Measurements from ENCODE around the gene AKR1B1. TPM values are rescaled to one million over a fixed set of nuclear protein-coding genes. Genes with fewer than 3 reads are reported as not detected.
"Not testable (repeated sequence)": the region's sequence is repeated elsewhere in the genome, so short reads cannot be mapped to it uniquely, and the experiment has no call there.

Gene AKR1B1
- 102 and 107 TPM in 2 replicates for total RNA-seq

DNA sequence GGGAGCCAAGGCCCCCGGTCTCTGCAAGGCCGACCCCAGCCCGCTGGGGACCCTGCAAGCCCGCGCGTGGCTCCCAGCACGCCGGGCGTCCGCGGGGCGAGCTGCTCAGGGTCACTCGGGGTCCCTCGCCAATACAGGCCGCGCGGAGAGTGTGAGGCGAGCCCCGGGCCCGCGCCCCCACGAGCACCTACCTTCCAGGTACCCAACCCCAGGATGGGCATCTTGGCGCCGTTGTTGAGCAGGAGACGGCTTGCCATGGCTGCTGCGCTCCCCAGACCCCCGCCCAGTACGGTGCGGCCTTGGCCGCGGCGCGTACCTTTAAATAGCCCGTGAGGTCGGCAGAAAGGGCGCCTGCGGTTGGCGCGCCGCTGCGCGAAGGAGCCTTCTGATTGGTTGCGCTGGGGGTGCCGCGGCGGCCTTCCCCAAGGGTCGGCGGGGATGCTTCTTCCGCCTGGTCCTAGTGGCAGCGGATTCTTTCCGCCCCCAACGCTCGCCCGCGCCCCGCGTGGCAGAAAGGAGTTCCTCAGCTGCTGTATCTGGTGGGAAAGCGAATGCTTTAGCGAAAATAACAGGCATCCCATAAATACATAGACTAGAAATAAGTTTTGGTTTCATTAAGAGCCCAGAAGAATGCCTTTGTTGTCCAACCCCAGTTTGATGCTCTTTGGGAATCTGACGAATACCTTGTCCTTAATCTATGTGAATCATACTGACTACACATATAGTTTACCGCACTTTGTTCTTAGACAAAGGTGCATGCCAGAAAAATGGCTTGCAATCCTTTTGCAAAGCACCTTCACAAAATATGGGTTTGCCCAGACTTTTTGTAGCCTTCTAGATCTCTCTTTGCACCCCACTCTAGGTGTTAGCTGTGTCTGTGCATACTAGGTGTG lies at the start of gene AKR1B1:
AKR1B1 (minus strand) TSS at position 295 of the 893 bp plus-strand sequence; CDS start at position 257, 38 bp downstream.
- peaks cover 3% of the 10 kb centered on the region for H3K9me3 Mint-ChIP-seq
- peak within 1 kb of the TSS; percentile 82 for H3K4me3 Mint-ChIP-seq (ENCODE audit: low read depth)
- H3K36me3 Mint-ChIP-seq (ENCODE audit: low read depth): peaks cover 23% of the 10 kb centered on the region
- peak within 1 kb of the TSS; percentile 64 for H3K27ac Mint-ChIP-seq
- intact Hi-C loops (cut with micrococcal nuclease): loop anchor here (1.0 to 10.0 kb wide), 6 partner anchors 27 to 1516 kb away; partner anchors contain the start of genes BPGM, MTPN and STMP1
- H3K27me3 Mint-ChIP-seq (ENCODE audit: low read depth): no peaks in the 10 kb centered on the region
- H3K4me1 Mint-ChIP-seq (ENCODE audit: low read depth): peaks cover 31% of the 10 kb centered on the region
- peak; percentile 85 for DNase-seq (ENCODE audit: low spot score)

DNA sequence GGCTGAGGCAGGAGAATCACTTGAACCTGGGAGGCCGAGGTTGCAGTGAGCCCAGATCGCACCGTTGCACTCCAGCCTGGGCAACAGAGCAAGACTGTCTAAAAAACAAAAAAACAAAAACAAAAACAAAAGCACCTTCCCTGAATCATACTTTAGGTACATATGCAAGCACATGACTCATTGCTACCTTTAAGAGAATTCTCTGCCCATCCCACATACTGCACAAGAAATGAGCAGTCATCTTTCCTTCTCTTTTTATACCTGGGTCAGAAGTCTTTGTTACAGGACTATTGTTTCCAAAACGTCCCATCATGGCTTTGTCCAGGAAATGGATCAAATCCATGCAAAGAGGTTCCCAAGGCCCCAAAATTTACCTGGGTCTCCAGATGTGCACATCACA lies 47.0 kb upstream of the AKR1B1 start:
- no peak overlapping the region for H3K27ac Mint-ChIP-seq
- no peaks in the 10 kb centered on the region for H3K4me1 Mint-ChIP-seq (ENCODE audit: low read depth)
- H3K9me3 Mint-ChIP-seq: no peaks in the 10 kb centered on the region
- no peak for DNase-seq (ENCODE audit: low spot score)
- no peaks in the 10 kb centered on the region for H3K36me3 Mint-ChIP-seq (ENCODE audit: low read depth)
- no peak overlapping the region for H3K4me3 Mint-ChIP-seq (ENCODE audit: low read depth)
- peaks cover 10% of the 10 kb centered on the region for H3K27me3 Mint-ChIP-seq (ENCODE audit: low read depth)
- intact Hi-C loops (cut with micrococcal nuclease): no loop called here

GRCh38 chr7:134504660-134505164 lies 45.8 kb upstream of the AKR1B1 start:
- DNase-seq (ENCODE audit: low spot score): no peak
- no peaks in the 10 kb centered on the region for H3K9me3 Mint-ChIP-seq
- no peaks in the 10 kb centered on the region for H3K36me3 Mint-ChIP-seq (ENCODE audit: low read depth)
- peaks cover 10% of the 10 kb centered on the region for H3K27me3 Mint-ChIP-seq (ENCODE audit: low read depth)
- no peaks in the 10 kb centered on the region for H3K4me1 Mint-ChIP-seq (ENCODE audit: low read depth)
- intact Hi-C loops (cut with micrococcal nuclease): no loop called here
- no peak overlapping the region for H3K4me3 Mint-ChIP-seq (ENCODE audit: low read depth)
- H3K27ac Mint-ChIP-seq: no peak overlapping the region

DNA sequence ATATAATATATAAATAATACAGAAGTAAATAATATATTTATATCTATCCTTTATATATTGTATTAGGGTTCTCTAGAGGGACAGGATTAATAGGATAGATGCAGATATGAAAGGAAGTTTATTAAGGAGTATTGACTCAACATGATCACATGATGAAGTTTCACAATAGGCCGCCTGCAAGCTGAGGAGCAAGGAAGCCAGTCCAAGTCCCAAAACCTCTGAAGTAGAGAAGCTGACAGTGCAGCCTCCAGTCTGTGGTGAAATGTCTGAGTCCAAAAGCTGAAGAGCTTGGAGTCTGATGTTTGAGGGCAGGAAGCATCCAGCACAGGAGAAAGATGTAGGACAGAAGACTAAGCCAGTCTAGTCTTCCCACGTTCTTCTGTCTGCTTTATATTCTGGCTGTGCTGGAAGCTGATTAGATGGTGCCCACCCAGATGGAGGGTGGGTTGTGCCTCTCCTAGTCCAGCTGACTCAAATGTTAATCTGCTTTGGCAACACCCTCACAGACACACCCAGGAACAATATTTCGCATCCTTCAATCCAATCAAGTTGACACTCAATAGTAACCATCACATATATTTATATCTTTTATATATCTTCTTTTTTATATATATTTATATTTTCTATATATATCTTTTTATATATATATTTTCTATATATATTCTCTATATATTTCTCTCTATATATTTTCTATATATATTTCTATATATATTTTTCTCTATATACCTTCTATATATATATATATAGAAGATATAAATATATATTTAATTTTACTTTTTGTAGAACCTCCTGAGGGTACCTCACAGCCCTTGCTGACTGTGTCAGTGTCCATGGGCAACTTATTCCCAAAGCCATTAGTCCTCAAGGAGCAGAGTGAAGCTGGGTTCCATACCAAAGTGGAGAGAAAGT lies 43.8 kb upstream of the AKR1B1 start:
- no peak overlapping the region for H3K27ac Mint-ChIP-seq
- no peaks in the 10 kb centered on the region for H3K9me3 Mint-ChIP-seq
- no peaks in the 10 kb centered on the region for H3K36me3 Mint-ChIP-seq (ENCODE audit: low read depth)
- intact Hi-C loops (cut with micrococcal nuclease): no loop called here
- H3K4me1 Mint-ChIP-seq (ENCODE audit: low read depth): no peaks in the 10 kb centered on the region
- peaks cover 13% of the 10 kb centered on the region for H3K27me3 Mint-ChIP-seq (ENCODE audit: low read depth)
- no peak overlapping the region for H3K4me3 Mint-ChIP-seq (ENCODE audit: low read depth)
- DNase-seq (ENCODE audit: low spot score): no peak

GRCh38 chr7:134500982-134501381 lies 42.1 kb upstream of the AKR1B1 start:
- no peaks in the 10 kb centered on the region for H3K36me3 Mint-ChIP-seq (ENCODE audit: low read depth)
- intact Hi-C loops (cut with micrococcal nuclease): no loop called here
- DNase-seq (ENCODE audit: low spot score): no peak
- H3K4me3 Mint-ChIP-seq (ENCODE audit: low read depth): no peak overlapping the region
- H3K4me1 Mint-ChIP-seq (ENCODE audit: low read depth): no peaks in the 10 kb centered on the region
- peaks cover 13% of the 10 kb centered on the region for H3K27me3 Mint-ChIP-seq (ENCODE audit: low read depth)
- no peak overlapping the region for H3K27ac Mint-ChIP-seq
- H3K9me3 Mint-ChIP-seq: no peaks in the 10 kb centered on the region

- no peak for DNase-seq (ENCODE audit: low spot score)
- Mint-ChIP-seq H3K4me1 (ENCODE audit: low read depth) (peaks cover 2% of the 10 kb centered on the region), H3K36me3 (ENCODE audit: low read depth) (no peaks in the 10 kb centered on the region), H3K9me3 (no peaks in the 10 kb centered on the region), H3K27me3 (ENCODE audit: low read depth) (peaks cover 15% of the 10 kb centered on the region), H3K4me3 (ENCODE audit: low read depth) (no peak overlapping the region), H3K27ac (no peak overlapping the region)
- intact Hi-C loops (cut with micrococcal nuclease): no loop called here
Measured at GRCh38 chr7:134500406-134500805, 41.5 kb upstream of the AKR1B1 start.

- intact Hi-C loops (cut with micrococcal nuclease): no loop called here
- Mint-ChIP-seq H3K4me3 (ENCODE audit: low read depth) (no peak overlapping the region), H3K4me1 (ENCODE audit: low read depth) (peaks cover 2% of the 10 kb centered on the region), H3K9me3 (no peaks in the 10 kb centered on the region), H3K27me3 (ENCODE audit: low read depth) (peaks cover 19% of the 10 kb centered on the region), H3K36me3 (ENCODE audit: low read depth) (no peaks in the 10 kb centered on the region), H3K27ac (no peak overlapping the region)
- DNase-seq (ENCODE audit: low spot score): no peak
Measured at GRCh38 chr7:134495546-134495945, 36.6 kb upstream of the AKR1B1 start.

DNA sequence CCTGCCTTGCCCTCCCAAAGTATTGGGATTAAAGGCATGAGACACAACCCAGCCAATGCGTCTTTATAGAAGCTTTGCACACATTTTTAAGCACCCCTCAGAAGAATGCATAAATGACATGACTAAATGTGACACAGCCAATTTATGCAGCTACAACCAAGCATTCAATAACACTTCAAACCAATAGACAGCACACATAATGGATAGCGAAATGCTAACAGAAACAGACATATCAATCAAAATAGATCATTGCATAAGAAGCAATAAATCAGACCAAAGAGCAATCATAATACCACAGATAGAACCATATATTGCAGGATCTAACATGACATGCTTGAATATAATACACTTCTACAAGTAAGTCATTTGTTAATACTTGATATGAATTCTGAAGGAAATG lies 34.2 kb upstream of the AKR1B1 start:
- Mint-ChIP-seq H3K27me3 (ENCODE audit: low read depth) (peaks cover 19% of the 10 kb centered on the region), H3K27ac (no peak overlapping the region), H3K4me3 (ENCODE audit: low read depth) (no peak overlapping the region), H3K36me3 (ENCODE audit: low read depth) (no peaks in the 10 kb centered on the region), H3K9me3 (no peaks in the 10 kb centered on the region), H3K4me1 (ENCODE audit: low read depth) (peaks cover 2% of the 10 kb centered on the region)
- no peak for DNase-seq (ENCODE audit: low spot score)
- intact Hi-C loops (cut with micrococcal nuclease): no loop called here

DNA sequence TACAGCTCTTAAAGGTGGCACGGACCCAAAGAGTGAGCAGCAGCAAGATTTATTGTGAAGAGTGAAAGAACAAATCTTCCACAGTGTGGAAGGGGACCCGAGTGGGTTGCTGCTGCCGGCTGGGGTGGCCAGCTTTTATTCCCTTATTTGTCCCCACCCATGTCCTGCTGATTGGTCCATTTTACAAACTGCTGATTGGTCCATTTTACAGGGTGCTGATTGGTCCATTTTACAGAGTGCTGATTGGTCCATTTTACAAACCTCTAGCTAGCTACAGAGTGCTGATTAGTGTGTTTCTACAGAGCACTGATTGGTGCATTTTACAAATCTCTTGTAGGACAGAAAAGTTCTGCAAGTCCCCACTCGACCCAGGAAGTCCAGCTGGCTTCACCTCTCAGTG lies 28.8 kb upstream of the AKR1B1 start:
- intact Hi-C loops (cut with micrococcal nuclease); H3K9me3 Mint-ChIP-seq; H3K4me3 Mint-ChIP-seq (ENCODE audit: low read depth); DNase-seq (ENCODE audit: low spot score); H3K27ac Mint-ChIP-seq; H3K36me3 Mint-ChIP-seq (ENCODE audit: low read depth); H3K4me1 Mint-ChIP-seq (ENCODE audit: low read depth): not testable (repeated sequence)
- H3K27me3 Mint-ChIP-seq (ENCODE audit: low read depth): peaks cover 16% of the 10 kb centered on the region

- no peak overlapping the region for H3K4me3 Mint-ChIP-seq (ENCODE audit: low read depth)
- H3K36me3 Mint-ChIP-seq (ENCODE audit: low read depth): no peaks in the 10 kb centered on the region
- H3K4me1 Mint-ChIP-seq (ENCODE audit: low read depth): peaks cover 2% of the 10 kb centered on the region
- H3K27me3 Mint-ChIP-seq (ENCODE audit: low read depth): peaks cover 9% of the 10 kb centered on the region
- H3K27ac Mint-ChIP-seq: no peak overlapping the region
- H3K9me3 Mint-ChIP-seq: no peaks in the 10 kb centered on the region
- intact Hi-C loops (cut with micrococcal nuclease): no loop called here
- DNase-seq (ENCODE audit: low spot score): no peak
Measured at GRCh38 chr7:134485203-134485602, 26.3 kb upstream of the AKR1B1 start.

DNA sequence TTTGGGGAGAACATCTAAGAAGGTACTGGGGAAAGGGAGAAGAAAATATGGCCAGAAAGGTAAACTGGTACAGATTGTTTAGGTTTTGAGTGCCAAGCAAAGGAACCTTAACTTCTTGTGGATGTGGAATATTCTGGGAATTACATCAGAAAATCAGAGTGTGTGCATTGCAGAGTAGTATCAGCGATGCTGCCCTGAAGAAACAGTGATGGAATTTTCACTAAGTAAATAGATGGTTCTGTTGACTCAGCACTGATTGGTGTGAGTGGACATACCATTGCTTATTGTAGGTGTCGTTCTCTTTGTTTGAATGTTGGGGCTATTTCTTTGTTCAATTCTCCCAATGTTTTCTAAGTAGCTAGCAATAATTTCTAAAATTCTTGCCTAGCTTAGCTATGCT lies 24.4 kb upstream of the AKR1B1 start:
- Mint-ChIP-seq H3K27ac (no peak overlapping the region), H3K9me3 (no peaks in the 10 kb centered on the region), H3K36me3 (ENCODE audit: low read depth) (no peaks in the 10 kb centered on the region), H3K4me1 (ENCODE audit: low read depth) (peaks cover 2% of the 10 kb centered on the region), H3K27me3 (ENCODE audit: low read depth) (peaks cover 9% of the 10 kb centered on the region), H3K4me3 (ENCODE audit: low read depth) (no peak overlapping the region)
- DNase-seq (ENCODE audit: low spot score): no peak
- intact Hi-C loops (cut with micrococcal nuclease): no loop called here

DNA sequence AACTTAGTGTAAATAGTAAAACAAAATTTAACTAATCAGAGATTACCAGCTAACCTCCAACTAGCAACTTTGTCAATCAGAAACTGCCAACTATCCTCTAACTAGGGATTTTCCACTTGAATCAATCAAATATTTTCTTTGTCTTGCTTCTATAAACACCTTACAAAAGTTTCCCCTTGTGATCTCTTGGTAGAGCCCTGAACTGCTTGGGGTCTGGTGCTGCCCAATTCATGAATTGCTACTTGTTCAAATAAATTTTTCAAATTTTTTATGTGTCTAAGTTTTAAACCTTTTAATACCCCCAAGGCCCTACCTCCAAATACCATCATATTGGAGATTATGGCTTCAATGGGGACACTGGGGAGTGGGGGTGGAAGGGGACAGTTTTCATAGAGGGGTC lies 24.0 kb upstream of the AKR1B1 start:
- Mint-ChIP-seq H3K4me1 (ENCODE audit: low read depth) (peaks cover 2% of the 10 kb centered on the region), H3K27ac (no peak overlapping the region), H3K36me3 (ENCODE audit: low read depth) (no peaks in the 10 kb centered on the region), H3K27me3 (ENCODE audit: low read depth) (peaks cover 9% of the 10 kb centered on the region), H3K4me3 (ENCODE audit: low read depth) (no peak overlapping the region), H3K9me3 (no peaks in the 10 kb centered on the region)
- DNase-seq (ENCODE audit: low spot score): no peak
- intact Hi-C loops (cut with micrococcal nuclease): no loop called here
